Measurements from ENCODE around the gene PRPSAP1.
"Not testable (repeated sequence)": the region's sequence is repeated elsewhere in the genome, so short reads cannot be mapped to it uniquely, and the experiment has no call there.

The PRPSAP1 gene

DNA sequence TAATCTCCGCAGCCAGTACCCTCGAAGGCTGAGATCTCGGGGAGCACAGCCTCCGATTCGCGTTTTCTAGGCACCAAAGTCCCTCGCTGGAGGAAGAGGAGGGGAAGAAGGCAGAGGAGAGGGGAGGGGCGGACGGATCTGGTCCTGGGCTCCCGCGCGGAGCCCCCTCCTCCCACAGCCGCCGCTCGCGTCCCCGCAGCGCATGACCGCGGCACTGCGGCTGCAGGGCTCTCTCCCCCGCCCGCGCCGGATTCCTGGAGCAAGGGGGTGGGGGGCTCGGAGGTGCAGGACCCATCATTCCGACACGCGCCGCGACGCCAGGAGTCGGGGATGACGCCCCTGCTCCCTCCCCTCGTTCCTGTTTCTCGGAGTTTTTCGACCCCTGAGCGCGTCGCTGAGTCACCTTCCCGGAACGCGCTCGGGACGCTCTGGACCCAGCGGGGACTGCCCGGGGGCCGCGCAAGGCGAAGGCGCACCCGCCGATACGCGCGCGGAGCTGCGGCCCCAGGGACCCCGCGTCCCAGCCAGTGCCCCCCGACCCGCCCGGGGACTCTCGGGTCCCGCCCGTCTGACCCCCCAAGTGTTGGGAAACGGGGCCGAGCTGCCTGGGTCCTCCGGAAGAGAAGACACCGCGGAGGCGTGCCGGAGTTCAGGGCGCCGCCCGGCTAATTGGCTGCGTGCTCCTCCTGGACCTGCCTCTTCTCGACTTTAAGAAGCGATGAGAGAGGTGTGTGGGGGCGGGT is 29.3 kb upstream of the PRPSAP1 start:
- no peak for DNase-seq

GRCh38 chr17:76382351-76382802 is 28.7 kb upstream of the PRPSAP1 start:
- no peak for DNase-seq

- DNase-seq = no peak
These were observed 28.1 kb upstream of the PRPSAP1 start for GRCh38 chr17:76381633-76382350.

DNA sequence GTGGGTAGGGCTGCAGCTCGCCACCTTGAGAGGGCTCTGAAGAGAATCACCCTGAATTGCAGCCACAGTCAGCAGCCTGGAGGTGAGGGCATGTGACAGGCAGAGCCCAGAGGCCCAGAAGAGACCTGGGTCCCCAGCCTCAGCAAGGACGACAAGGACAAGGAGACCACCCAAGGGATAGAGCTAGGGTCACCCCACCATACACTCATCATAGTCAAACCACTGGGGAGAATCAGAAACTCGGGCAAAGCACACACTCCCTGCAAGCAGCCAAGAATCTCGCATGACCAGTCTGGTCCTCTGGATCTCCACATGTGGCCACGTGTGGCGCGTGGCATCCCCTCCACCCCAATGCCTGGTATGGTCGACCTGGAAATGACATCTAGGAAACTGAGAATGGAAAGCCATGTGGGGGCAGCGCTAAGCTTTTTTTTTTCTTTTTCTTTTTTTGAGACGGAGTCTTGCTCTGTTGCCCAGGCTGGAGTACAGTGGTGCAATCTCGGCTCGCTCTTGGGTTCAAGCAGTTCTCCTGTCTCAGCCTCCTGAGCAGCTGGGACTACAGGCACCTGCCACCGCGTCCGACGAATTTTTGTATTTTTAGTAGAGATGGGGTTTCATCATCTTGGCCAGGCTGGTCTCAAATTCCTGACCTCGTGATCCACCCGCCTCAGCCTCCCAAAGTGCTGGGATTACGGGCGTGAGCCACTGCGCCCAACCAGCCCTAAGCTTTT is 26.1 kb upstream of the PRPSAP1 start:
- DNase-seq = no peak

- DNase-seq = no peak
These were observed 25.5 kb upstream of the PRPSAP1 start for GRCh38 chr17:76379275-76379641.

DNA sequence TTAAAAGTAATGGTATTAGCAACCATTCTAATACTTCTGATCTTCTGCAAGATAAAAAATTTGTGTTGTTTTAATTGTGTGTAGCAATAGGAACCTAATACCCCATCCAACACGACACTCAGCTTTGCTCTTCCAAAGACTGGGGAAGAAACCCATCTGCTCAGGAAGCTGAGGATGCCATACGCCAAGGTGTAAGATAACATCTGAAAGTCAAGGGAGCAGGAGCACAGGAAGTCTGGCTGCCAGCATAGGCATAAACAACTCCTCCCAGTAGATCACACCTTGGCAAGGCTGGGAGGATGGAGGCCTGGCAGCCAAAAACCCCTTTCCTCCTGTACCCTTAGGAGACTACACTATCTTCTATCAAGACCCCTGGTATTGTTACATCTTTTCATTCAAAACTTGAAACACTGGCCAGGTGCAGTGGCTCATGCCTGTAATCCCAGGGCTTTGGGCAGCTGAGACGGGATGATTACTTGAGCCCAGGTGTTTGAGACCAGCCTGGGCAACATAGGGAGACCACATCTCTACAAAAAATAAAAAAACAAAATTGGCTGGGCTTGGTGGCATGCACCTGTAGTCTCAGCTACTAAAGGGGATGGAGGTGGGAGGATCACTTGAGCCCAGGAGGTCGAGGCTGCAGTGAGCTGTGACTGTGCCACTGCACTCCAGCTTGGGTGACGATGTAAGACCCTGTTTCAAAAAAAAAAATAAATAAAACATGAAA is 25.0 kb upstream of the PRPSAP1 start:
- DNase-seq = no peak

DNA sequence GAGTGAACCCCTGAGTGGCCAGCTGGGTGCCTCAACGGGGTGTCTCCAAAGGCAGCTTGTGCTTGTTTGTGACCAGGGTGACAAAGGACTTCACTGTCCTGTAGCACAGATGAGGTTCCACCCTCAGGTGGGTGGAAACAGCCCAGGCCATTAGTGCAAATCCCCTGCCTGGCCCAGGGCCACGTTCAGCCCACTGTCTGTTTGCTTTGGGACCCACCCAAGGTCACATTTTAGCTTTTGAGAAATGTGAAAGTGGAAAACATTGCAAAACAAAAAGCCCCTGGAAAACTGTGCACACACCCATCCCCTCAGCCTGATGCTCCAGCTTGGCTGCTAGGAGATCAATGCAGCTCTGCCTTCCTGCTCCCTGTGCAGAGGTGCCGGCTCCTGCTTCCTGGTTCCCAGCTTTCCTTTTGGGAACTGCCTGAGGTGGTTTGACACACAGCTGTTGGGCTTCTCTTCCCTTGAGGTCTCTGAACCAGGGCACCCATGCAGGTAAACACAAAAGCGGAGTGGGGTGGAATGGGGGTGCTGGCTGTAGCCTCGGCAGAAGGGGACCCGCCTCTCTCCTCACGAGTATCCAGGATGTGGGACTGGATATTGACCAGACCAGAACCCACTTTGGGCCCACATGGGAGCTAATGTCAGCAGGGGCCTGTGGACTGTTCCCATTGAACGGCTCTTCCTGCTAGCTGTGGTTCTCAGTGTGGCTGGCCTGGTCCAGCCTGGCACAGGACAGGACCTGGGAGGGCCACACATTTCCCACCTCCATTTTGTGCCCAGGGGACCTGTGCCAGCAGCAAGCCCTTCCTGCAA is 22.8 kb upstream of the PRPSAP1 start:
- DNase-seq = no peak

DNA sequence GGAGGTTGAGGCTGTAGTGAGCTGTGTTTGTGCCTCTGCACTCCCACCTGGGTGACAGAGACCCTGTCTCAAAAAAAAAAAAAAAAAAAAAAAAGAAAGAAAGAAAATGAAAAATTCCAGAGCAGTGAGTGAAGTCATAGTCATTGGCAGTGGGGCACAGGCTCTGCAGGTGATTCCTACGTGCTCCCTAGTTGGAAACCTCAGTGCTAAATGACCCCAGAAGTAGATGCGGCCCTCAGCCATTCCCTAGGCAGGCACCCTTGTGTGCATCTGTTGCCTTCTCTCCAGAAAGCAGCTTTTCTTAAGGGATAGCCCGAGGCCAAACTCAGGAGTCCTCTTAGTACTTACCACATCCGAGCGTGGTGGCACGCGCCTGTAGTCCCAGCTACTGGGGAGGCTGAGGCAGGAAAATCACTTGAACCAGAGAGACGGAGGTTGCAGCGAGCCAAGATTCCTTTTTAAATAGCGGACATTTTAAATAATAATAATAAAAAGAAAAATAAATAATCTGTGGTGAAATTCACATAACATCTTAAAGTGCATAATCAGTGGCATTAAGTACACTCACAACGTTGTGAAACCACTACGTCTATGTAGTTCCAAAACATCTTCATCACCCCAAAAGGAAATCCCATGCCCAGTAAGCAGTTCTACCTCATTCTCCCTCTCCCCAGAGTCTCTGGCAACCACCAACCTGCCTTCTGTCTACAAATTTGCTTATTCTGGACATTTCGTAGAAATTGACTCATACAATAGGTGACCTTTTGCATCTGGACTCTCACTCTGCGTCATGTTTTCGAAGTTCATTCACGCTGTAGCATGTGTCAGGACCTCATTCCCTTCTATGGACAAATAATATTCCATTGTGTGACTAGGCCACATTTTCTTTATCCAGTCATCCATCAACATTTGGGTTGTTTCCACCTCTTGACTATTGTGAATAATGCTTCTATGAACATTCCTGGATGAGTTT is 18.2 kb upstream of the PRPSAP1 start:
- DNase-seq = no peak

DNA sequence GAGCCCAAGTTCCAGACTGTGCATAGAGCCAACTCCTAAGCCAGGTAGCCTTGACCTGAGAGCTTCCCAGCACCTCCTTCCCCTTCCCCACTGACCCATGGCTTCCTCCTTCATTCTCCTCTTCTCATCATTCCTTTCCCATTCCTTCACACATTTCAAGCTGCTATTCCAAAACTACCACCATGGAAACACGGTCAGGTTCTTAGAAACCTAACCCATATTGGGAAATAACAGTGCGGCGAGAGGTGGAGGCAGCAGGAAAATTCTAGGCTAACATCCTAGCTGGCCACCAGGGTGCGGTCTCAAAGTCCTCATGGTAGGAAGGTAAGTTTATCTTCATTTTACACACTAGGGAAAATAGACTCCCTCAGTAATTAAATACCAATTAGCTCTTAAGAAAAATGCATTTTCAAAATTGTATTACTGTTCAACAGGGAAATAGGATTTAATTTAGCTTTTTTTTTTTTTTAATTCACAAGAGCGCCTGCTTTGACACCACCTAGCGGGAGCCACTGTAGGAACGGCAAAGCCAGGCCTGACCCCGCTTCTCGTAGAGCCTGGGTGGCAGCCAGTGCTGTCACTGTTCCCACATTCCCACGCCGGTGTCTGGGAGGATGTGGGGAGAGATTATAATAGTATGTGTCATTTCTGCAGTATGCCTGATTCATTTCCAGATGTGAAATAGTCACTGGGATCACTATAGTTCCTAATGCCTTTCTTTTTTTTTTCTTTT is 16.7 kb upstream of the PRPSAP1 start:
- no peak for DNase-seq

GRCh38 chr17:76369804-76370203 is 16.1 kb upstream of the PRPSAP1 start:
- no peak for DNase-seq

- DNase-seq = no peak
These were observed 15.7 kb upstream of the PRPSAP1 start for GRCh38 chr17:76369379-76369778.

GRCh38 chr17:76368545-76368944 is 14.8 kb upstream of the PRPSAP1 start:
- DNase-seq = no peak

DNA sequence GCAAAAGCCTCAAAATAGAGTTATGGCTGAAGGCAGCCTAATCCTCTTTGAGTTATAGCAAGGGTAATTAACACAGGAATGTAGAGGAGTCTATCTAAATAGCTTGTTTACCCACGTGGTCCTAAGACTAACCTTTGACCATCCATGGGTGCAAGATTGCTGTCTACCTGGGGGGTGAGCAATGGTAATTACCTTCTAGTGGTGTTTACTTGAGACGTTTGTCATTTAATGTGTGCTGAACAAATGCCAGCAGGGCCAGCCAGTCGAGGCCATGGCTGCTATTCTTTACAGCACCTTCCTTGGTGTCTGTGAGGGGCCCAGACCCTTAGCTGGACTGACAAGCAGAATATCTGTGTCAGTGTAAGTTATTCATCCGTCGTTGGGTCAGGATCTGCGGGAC is 13.9 kb upstream of the PRPSAP1 start:
- no peak for DNase-seq

DNA sequence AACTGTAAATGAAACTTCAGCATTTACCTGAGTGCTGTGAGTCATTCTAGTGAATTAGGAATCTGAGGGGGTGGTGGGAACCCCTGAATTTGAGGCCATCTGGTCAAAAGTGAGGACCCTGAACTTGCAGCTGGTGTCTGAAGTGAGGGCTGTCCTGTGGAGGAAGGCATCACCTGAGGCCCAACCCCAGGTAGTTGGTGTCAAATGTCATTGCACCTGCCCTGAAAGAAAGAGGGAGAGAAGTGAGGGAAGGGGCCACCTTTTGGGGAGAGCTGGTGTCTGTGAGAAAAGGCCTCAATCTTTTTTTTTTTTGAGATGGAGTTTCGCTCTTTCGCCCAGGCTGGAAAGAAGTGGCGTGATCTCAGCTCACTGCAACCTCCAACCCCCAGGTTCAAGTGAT is 12.5 kb upstream of the PRPSAP1 start:
- DNase-seq = no peak

GRCh38 chr17:76365256-76365903 is 11.7 kb upstream of the PRPSAP1 start:
- no peak for DNase-seq

GRCh38 chr17:76363107-76363842 is 9.6 kb upstream of the PRPSAP1 start:
- DNase-seq = no peak

GRCh38 chr17:76360461-76360860 is 6.7 kb upstream of the PRPSAP1 start:
- DNase-seq = no peak

GRCh38 chr17:76359776-76360175 is 6.1 kb upstream of the PRPSAP1 start:
- not testable (repeated sequence) for DNase-seq

DNA sequence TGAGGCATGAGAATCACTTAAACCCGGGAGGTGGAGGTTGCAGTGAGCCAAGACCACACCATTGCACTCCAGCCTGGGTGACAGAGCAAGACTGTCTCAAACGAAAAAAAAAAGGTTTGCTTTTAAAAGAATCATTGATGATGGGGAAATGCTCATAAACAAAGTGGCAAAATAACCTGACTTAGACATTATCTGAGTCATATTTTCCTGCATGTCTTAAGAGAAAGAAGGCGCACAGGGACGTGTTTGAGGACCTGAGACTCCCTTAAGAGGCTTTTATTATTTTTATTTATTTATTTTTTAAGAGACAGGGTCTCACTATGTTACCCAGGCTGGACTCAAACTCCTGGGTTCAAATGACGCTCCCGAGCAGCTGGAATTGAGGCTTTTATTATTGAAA is 5.7 kb upstream of the PRPSAP1 start:
- no peak for DNase-seq
